Activated CD4-positive, alpha-beta T cell treated with anti-CD3 and anti-CD28 coated beads for 1 hour (primary cell): Measurements from ENCODE around the gene GJB3.
"Not testable (repeated sequence)": the region's sequence is repeated elsewhere in the genome, so short reads cannot be mapped to it uniquely, and the experiment has no call there.

Source experiments
- DNase-seq: peaks from one replicate; pipeline ENCODE4 v3.0.0-alpha.2; 2020

GJB3 gene

GRCh38 chr1:34761176-34761761 lies 19.7 kb upstream of the GJB3 start:
- DNase-seq = no peak

GRCh38 chr1:34761776-34762307 lies 19.2 kb upstream of the GJB3 start:
- DNase-seq = no peak

- DNase-seq = no peak
Observed at GRCh38 chr1:34762474-34763141, 18.4 kb upstream of the GJB3 start.

GRCh38 chr1:34763142-34763781 lies 17.8 kb upstream of the GJB3 start:
- no peak for DNase-seq

GRCh38 chr1:34768856-34769255 lies 12.2 kb upstream of the GJB3 start:
- no peak for DNase-seq

- no peak for DNase-seq
Observed at GRCh38 chr1:34770891-34771504, 10.0 kb upstream of the GJB3 start.

GRCh38 chr1:34771573-34772371 lies 9.2 kb upstream of the GJB3 start:
- DNase-seq = no peak

- DNase-seq = not testable (repeated sequence)
Observed at GRCh38 chr1:34773114-34773513, 7.9 kb upstream of the GJB3 start.

- DNase-seq = no peak
Observed at GRCh38 chr1:34774957-34775356, 6.1 kb upstream of the GJB3 start.

GRCh38 chr1:34776911-34777310 lies 4.1 kb upstream of the GJB3 start:
- no peak for DNase-seq

GRCh38 chr1:34777519-34778321 lies 3.3 kb upstream of the GJB3 start:
- no peak for DNase-seq

- no peak for DNase-seq
Observed at GRCh38 chr1:34778381-34778780, 2.6 kb upstream of the GJB3 start.

- DNase-seq = no peak
Observed at GRCh38 chr1:34779005-34779404, 2.0 kb upstream of the GJB3 start.

GRCh38 chr1:34779526-34779925 lies 1.5 kb upstream of the GJB3 start:
- DNase-seq = no peak

GRCh38 chr1:34779962-34780361 lies 1.1 kb upstream of the GJB3 start:
- DNase-seq = no peak

- no peak for DNase-seq
Observed at GRCh38 chr1:34780528-34780927, 486 bp upstream of the GJB3 start.

- DNase-seq = no peak
Observed at GRCh38 chr1:34781844-34782391, 904 bp downstream of the GJB3 start.

GRCh38 chr1:34784751-34785221 lies 3.8 kb downstream of the GJB3 start:
- DNase-seq = no peak

- DNase-seq = no peak
Observed at GRCh38 chr1:34785231-34785874, 4.3 kb downstream of the GJB3 start.

- DNase-seq = no peak
Observed at GRCh38 chr1:34785875-34786470, 5.0 kb downstream of the GJB3 start.
